Type B pancreatic cell (in vitro differentiated cells): ENCODE data around the gene IL15RA. TPM values are rescaled to one million over a fixed set of nuclear protein-coding genes. Genes with fewer than 3 reads are reported as not detected.

Source experiments
- DNase-seq: peaks from one replicate; pipeline ENCODE4 v3.0.0; 2021; ENCODE audit warnings: mixed read lengths; ENCODE audit not compliant: unreplicated experiment; ENCODE audit errors: extremely low spot score
- H3K27ac Mint-ChIP-seq: 2 replicates; pipeline ENCODE4 v1.8.0; 2021; ENCODE audit warnings: mild to moderate bottlenecking, mixed read lengths
- H3K27me3 Mint-ChIP-seq: 2 replicates; pipeline ENCODE4 v1.8.0; 2021; ENCODE audit warnings: mixed read lengths
- H3K36me3 Mint-ChIP-seq: 2 replicates; pipeline ENCODE4 v1.8.0; 2021; ENCODE audit warnings: mixed read lengths
- H3K4me1 Mint-ChIP-seq: one replicate; pipeline ENCODE4 v1.8.0; 2021; ENCODE audit warnings: mixed read lengths; ENCODE audit not compliant: unreplicated experiment
- H3K4me3 Mint-ChIP-seq: 2 replicates; pipeline ENCODE4 v1.8.0; 2021; ENCODE audit warnings: mild to moderate bottlenecking, mixed read lengths
- H3K9me3 Mint-ChIP-seq: 2 replicates; pipeline ENCODE4 v1.8.0; 2021; ENCODE audit warnings: mixed read lengths
- total RNA-seq: library from RNA; stranded (reverse); gene quantifications from 2 replicates; pipeline ENCODE4 v1.2.1, GENCODE V29; 2021; ENCODE audit warnings: low replicate concordance
- TF ChIP-seq, protein P1 (sequence below): fragments of 200-600 bp; sonication (generic); conservative IDR thresholded peaks from 2 replicates; pipeline ENCODE4 v1.5.0; 2021; ENCODE audit warnings: antibody characterized with exemption, mild to moderate bottlenecking

IL15RA gene
- total RNA-seq, 1 donor from 2014 or later: 1.4 TPM

DNA sequence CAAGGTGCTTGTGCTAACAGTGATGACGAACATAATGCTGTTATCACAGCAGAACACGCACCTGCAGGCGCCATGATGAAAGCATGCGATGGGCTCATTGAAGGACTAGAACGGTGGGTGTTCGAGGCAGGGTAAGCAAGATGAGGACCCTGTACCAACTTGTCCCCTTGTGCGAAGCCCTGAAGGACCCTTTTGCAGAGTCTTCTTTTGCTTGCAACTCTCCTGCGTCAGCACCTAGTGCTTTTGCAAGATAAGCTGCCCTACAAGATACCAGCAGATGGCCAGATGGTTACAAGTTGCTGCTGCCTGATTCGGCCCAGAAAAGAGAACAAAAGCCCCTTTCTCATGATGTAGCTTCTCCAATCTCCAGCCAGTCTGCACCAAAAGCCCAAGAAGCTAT, 4.2 kb upstream of the IL15RA start:
- TF ChIP-seq, protein P1, sequence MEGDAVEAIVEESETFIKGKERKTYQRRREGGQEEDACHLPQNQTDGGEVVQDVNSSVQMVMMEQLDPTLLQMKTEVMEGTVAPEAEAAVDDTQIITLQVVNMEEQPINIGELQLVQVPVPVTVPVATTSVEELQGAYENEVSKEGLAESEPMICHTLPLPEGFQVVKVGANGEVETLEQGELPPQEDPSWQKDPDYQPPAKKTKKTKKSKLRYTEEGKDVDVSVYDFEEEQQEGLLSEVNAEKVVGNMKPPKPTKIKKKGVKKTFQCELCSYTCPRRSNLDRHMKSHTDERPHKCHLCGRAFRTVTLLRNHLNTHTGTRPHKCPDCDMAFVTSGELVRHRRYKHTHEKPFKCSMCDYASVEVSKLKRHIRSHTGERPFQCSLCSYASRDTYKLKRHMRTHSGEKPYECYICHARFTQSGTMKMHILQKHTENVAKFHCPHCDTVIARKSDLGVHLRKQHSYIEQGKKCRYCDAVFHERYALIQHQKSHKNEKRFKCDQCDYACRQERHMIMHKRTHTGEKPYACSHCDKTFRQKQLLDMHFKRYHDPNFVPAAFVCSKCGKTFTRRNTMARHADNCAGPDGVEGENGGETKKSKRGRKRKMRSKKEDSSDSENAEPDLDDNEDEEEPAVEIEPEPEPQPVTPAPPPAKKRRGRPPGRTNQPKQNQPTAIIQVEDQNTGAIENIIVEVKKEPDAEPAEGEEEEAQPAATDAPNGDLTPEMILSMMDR: no peak
- Mint-ChIP-seq H3K27me3 (peaks cover 48% of the 10 kb centered on the region), H3K27ac (no peak overlapping the region), H3K36me3 (no peaks in the 10 kb centered on the region), H3K9me3 (no peaks in the 10 kb centered on the region), H3K4me3 (no peak overlapping the region), H3K4me1 (peaks cover 3% of the 10 kb centered on the region)
- DNase-seq: no peak

DNA sequence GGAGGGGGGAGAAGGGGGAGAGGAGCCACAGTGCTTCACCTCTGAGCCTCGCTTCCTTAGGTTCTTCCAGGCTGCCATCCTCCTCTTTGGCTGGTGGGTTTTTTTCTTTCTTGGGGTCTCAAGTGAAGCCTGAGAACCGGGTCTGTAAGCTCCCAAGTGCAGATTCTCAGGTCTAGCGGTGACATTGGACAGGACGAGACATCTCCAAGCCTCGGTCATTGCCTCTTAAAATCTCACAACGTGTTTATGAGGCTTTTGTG, 817 bp upstream of the IL15RA start:
- TF ChIP-seq, protein P1: no peak
- Mint-ChIP-seq H3K27me3 (peaks cover 61% of the 10 kb centered on the region), H3K4me3 (peak overlapping the region; percentile 91), H3K36me3 (no peaks in the 10 kb centered on the region), H3K9me3 (no peaks in the 10 kb centered on the region), H3K27ac (no peak overlapping the region), H3K4me1 (peaks cover 6% of the 10 kb centered on the region)
- no peak for DNase-seq

DNA sequence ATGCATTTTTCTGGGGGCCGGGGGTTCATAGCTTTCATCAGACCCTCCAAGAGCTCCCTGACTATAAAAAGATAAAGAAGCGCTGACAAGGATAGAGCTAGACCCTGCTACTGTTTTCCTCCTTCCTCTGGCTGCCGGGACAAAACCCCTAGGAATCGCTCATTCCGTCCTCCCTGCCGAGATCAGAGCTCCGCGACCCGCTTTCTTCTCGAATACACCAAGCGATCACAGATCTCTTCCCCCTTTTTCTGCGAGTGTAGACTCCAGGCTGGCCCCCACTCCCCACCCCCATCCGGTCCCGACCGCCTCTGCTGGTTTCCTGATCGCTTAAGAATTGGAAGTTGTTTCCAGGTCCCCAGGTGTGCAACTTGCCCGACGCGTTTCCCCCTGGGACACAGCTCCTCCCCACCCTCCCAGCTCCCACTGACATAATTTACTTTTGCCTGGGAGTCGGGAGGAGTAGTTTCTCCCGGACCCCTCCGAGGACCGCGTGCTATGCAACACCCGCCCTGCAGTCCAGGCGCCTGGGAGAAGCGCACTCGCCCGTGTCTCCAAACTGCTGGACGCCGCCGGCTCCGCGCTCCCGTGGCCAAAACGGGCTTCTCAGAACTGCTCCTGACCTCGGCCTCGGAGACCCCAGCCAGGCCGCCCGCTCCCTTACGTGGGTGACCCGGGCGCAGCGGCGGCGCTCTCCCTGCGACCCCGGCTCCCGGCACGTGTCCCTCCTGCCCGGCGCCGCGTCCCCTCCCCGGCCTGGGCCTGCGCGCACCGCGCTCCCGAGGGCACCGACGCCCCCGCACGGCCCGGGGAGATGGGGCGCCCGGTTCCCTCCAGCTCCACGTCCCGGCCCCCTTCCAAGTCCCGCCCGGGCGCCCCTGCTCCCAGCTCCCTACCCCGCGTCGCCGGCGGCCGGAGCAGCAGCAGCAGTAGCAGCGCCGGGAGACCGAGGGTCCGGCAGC, 552 bp downstream of the IL15RA start:
- Mint-ChIP-seq H3K27me3 (peaks cover 61% of the 10 kb centered on the region), H3K36me3 (no peaks in the 10 kb centered on the region), H3K4me3 (peak overlapping the region; percentile 90), H3K27ac (peak overlapping the region; percentile 50), H3K4me1 (peaks cover 6% of the 10 kb centered on the region), H3K9me3 (no peaks in the 10 kb centered on the region)
- TF ChIP-seq, protein P1: no peak
- DNase-seq: no peak

DNA sequence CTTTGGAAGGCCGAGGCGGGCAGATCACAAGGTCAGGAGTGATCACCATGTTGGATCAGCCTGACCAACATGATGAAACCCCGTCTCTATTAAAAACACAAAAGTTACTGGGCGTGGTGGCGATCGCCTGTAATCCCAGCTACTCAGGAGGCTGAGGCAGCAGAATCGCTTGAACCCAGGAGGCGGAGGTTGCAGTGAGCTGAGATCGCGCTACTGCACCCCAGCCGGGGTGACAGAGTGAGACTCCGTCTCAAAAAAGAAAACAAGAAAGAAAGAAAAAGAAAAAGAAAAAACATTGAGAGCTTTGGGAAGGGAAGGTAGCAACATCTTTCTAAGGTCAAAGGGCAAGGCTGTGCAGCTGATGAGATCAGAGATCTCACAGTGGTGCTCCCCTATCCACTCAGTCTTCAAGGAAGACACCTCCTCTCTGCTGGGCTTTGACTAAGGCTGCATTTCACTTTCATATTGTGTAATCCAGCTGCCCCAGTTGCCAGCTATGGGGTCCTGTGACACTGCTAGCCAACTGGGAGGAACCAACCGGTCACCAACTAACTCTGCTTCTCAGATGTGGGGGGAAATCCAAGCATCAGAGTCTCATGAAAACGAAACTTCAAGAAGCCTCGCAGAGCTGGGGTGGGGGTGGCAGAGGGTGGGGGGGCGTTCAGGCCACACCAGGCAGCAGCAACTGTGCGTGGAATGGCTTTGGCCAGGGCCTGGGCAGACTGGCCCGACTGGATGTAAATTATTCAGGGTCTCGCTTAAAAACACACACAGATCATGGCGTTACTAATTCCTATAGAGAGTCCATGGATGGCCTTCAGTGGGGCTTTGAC, 1.5 kb downstream of the IL15RA start:
- TF ChIP-seq, protein P1: no peak
- H3K4me1 Mint-ChIP-seq: peaks cover 6% of the 10 kb centered on the region
- H3K9me3 Mint-ChIP-seq: no peaks in the 10 kb centered on the region
- no peak overlapping the region for H3K27ac Mint-ChIP-seq
- H3K27me3 Mint-ChIP-seq: peaks cover 59% of the 10 kb centered on the region
- DNase-seq: no peak
- peak overlapping the region; percentile 90 for H3K4me3 Mint-ChIP-seq
- no peaks in the 10 kb centered on the region for H3K36me3 Mint-ChIP-seq

DNA sequence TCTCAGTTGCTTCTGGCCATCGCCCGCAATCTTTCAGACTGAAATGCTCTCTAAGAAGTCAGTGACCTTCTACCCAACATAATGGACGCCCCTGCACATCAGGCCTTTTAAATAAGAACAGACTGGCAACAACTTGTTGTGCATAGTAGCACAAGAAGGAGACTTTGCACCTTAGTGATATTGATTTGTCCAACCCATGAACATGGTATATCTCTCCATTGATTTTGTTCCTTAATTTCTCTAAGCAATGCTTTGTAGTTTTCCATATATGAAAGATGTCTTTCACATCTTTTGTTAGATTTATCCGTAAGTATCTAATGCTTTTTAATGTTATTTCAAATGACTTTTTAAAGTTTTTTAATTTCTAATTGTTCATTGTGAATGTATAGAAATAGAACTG, 4.3 kb downstream of the IL15RA start:
- Mint-ChIP-seq H3K27me3 (peaks cover 44% of the 10 kb centered on the region), H3K9me3 (no peaks in the 10 kb centered on the region), H3K27ac (no peak overlapping the region), H3K4me3 (no peak overlapping the region), H3K36me3 (no peaks in the 10 kb centered on the region), H3K4me1 (peaks cover 6% of the 10 kb centered on the region)
- no peak for DNase-seq
- TF ChIP-seq, protein P1: no peak
